Body of pancreas (tissue), 4 donors: ENCODE results near the gene AGAP3.

ENCODE experiments used
- CTCF ChIP-seq, 7 experiments: fragments of 450-650 bp in 4 of 7; fragments of 200-600 bp in 3 of 7; sonication (generic) in 3 of 7; IDR thresholded peaks; one replicate each; pipeline ENCODE4 v1.5.1; 2016 to 2019; ENCODE audit warnings: antibody characterized with exemption in 7 of 7
- POLR2A ChIP-seq, 3 donors: fragments of 450-650 bp; IDR thresholded peaks; one replicate each; pipeline ENCODE4 v1.6.1; 2016; ENCODE audit warnings: antibody characterized with exemption in 3 of 3, mild to moderate bottlenecking in 2 of 3

GRCh38 chr7:151191544-151191943 lies 105.3 kb downstream of the AGAP3 start:
- no peak for TF ChIP-seq CTCF (IDR thresholded peaks at IDR 0.05)
- TF ChIP-seq POLR2A (IDR thresholded peaks at IDR 0.05) = no peak
